VCaP (cell line): ENCODE measurements around the gene KIAA0319L.
"Not testable (repeated sequence)": the region's sequence is repeated elsewhere in the genome, so short reads cannot be mapped to it uniquely, and the experiment has no call there.

ENCODE experiments used
- H3K27ac ChIP-seq: fragments of 450-650 bp; 2 replicates; pipeline ENCODE4 v1.5.1; 2017
- CTCF ChIP-seq: fragments of 450-650 bp; conservative IDR thresholded peaks from 2 replicates; pipeline ENCODE4 v1.5.1; 2017; ENCODE audit warnings: mild to moderate bottlenecking, moderate library complexity

Gene KIAA0319L

GRCh38 chr1:35488336-35488735, 68.9 kb downstream of the KIAA0319L start:
- TF ChIP-seq CTCF = no peak
- H3K27ac ChIP-seq = no peak overlapping the region

GRCh38 chr1:35486858-35487408, 70.3 kb downstream of the KIAA0319L start:
- no peak for TF ChIP-seq CTCF
- no peak overlapping the region for H3K27ac ChIP-seq

GRCh38 chr1:35481229-35481628, 76.0 kb downstream of the KIAA0319L start:
- no peak for TF ChIP-seq CTCF
- H3K27ac ChIP-seq = no peak overlapping the region

GRCh38 chr1:35477870-35478269, 79.3 kb downstream of the KIAA0319L start:
- no peak for TF ChIP-seq CTCF
- H3K27ac ChIP-seq = no peak overlapping the region

GRCh38 chr1:35475856-35476674, 81.1 kb downstream of the KIAA0319L start:
- no peak for TF ChIP-seq CTCF
- no peak overlapping the region for H3K27ac ChIP-seq

- no peak for TF ChIP-seq CTCF
- no peak overlapping the region for H3K27ac ChIP-seq
These were observed 81.8 kb downstream of the KIAA0319L start for GRCh38 chr1:35475356-35475755.

- not testable (repeated sequence) for H3K27ac ChIP-seq
These were observed 84.0 kb downstream of the KIAA0319L start for GRCh38 chr1:35473216-35473615.

- no peak for TF ChIP-seq CTCF
- H3K27ac ChIP-seq = no peak overlapping the region
These were observed 86.1 kb downstream of the KIAA0319L start for GRCh38 chr1:35470977-35471613.
